BLaER1 (cell line): Measurements from ENCODE around the gene RSAD1.

ENCODE experiments used
- H3K27ac ChIP-seq: shearing (Covaris generic); formaldehyde crosslinking; 2 replicates; pipeline ENCODE4 v1.8.1; 2022
- H3K27me3 ChIP-seq: shearing (Covaris generic); formaldehyde crosslinking; 2 replicates; pipeline ENCODE4 v1.8.1; 2022
- H3K36me3 ChIP-seq: shearing (Covaris generic); formaldehyde crosslinking; 2 replicates; pipeline ENCODE4 v1.8.1; 2022
- H3K4me1 ChIP-seq: shearing (Covaris generic); formaldehyde crosslinking; 2 replicates; pipeline ENCODE4 v1.8.1; 2022
- H3K4me2 ChIP-seq: shearing (Covaris generic); formaldehyde crosslinking; 2 replicates; pipeline ENCODE4 v1.8.1; 2022
- H3K4me3 ChIP-seq: shearing (Covaris generic); formaldehyde crosslinking; 2 replicates; pipeline ENCODE4 v1.8.1; 2022
- H3K9ac ChIP-seq: shearing (Covaris generic); formaldehyde crosslinking; 2 replicates; pipeline ENCODE4 v1.8.1; 2022
- H3K9me3 ChIP-seq: shearing (Covaris generic); formaldehyde crosslinking; 2 replicates; pipeline ENCODE4 v1.8.1; 2022
- H4K20me1 ChIP-seq: shearing (Covaris generic); formaldehyde crosslinking; 2 replicates; pipeline ENCODE4 v1.8.1; 2022
- Cebpa-rat ChIP-seq: shearing (Covaris generic); IDR thresholded peaks from 2 replicates; pipeline ENCODE4 v1.8.1; 2022

Gene RSAD1

GRCh38 chr17:50465635-50466034 is 13.0 kb upstream of the RSAD1 start:
- Histone ChIP-seq H3K27me3 (peaks cover 29% of the 10 kb centered on the region), H3K4me3 (no peak overlapping the region), H3K9me3 (no peaks in the 10 kb centered on the region), H3K9ac (no peak overlapping the region), H3K36me3 (peaks cover 5% of the 10 kb centered on the region; the same call in 1 of the 2 replicates), H4K20me1 (no peaks in the 10 kb centered on the region), H3K4me1 (peaks cover under 1% of the 10 kb centered on the region; the same call in 1 of the 2 replicates), H3K4me2 (no peak overlapping the region), H3K27ac (no peak overlapping the region)
- TF ChIP-seq Cebpa-rat = no peak

- H3K4me2 ChIP-seq = no peak overlapping the region
- H4K20me1 ChIP-seq = no peaks in the 10 kb centered on the region
- H3K9me3 ChIP-seq = no peaks in the 10 kb centered on the region
- no peak overlapping the region for H3K4me3 ChIP-seq
- H3K27me3 ChIP-seq = peaks cover 29% of the 10 kb centered on the region
- no peak overlapping the region for H3K27ac ChIP-seq
- peaks cover 10% of the 10 kb centered on the region for H3K4me1 ChIP-seq
- no peak for TF ChIP-seq Cebpa-rat
- no peak overlapping the region for H3K9ac ChIP-seq
- H3K36me3 ChIP-seq = peaks cover 5% of the 10 kb centered on the region; the same call in 1 of the 2 replicates
Observed at GRCh38 chr17:50466371-50467113, 12.1 kb upstream of the RSAD1 start.

GRCh38 chr17:50467114-50467854 is 11.4 kb upstream of the RSAD1 start:
- Histone ChIP-seq H3K36me3 (0 out of 2 replicates have a peak, but pooled peaks cover 5% of the 10 kb centered on the region), H3K4me3 (no peak overlapping the region), H3K27ac (no peak overlapping the region), H4K20me1 (no peaks in the 10 kb centered on the region), H3K9ac (no peak overlapping the region), H3K9me3 (no peaks in the 10 kb centered on the region), H3K27me3 (peaks cover 29% of the 10 kb centered on the region), H3K4me1 (peaks cover 15% of the 10 kb centered on the region), H3K4me2 (no peak overlapping the region)
- no peak for TF ChIP-seq Cebpa-rat

GRCh38 chr17:50467855-50468303 is 10.8 kb upstream of the RSAD1 start:
- Histone ChIP-seq H3K9ac (no peak overlapping the region), H3K27ac (no peak overlapping the region), H4K20me1 (no peaks in the 10 kb centered on the region), H3K4me2 (no peak overlapping the region), H3K27me3 (peaks cover 29% of the 10 kb centered on the region), H3K9me3 (no peaks in the 10 kb centered on the region), H3K4me1 (peaks cover 15% of the 10 kb centered on the region), H3K4me3 (no peak overlapping the region), H3K36me3 (no peaks in the 10 kb centered on the region)
- no peak for TF ChIP-seq Cebpa-rat

GRCh38 chr17:50468304-50469207 is 10.1 kb upstream of the RSAD1 start, which contains the start of gene CHAD:
CHAD (minus strand) TSS chr17:50468880; CDS start chr17:50468813, 67 bp downstream.
- H4K20me1 ChIP-seq = no peaks in the 10 kb centered on the region
- no peak within 1 kb of the TSS for H3K4me2 ChIP-seq
- H3K36me3 ChIP-seq = no peaks in the 10 kb centered on the region; the same call in 1 of the 2 replicates
- H3K9ac ChIP-seq = no peak within 1 kb of the TSS
- H3K9me3 ChIP-seq = no peaks in the 10 kb centered on the region
- no peak within 1 kb of the TSS for H3K27ac ChIP-seq
- H3K4me3 ChIP-seq = no peak within 1 kb of the TSS
- TF ChIP-seq Cebpa-rat = no peak
- peaks cover 15% of the 10 kb centered on the region for H3K4me1 ChIP-seq
- H3K27me3 ChIP-seq = peaks cover 29% of the 10 kb centered on the region

GRCh38 chr17:50469208-50469605 is 9.5 kb upstream of the RSAD1 start:
- Histone ChIP-seq H3K27me3 (peaks cover 29% of the 10 kb centered on the region), H3K4me3 (no peak overlapping the region), H3K4me2 (no peak overlapping the region), H3K9me3 (no peaks in the 10 kb centered on the region), H4K20me1 (no peaks in the 10 kb centered on the region), H3K36me3 (peaks cover 4% of the 10 kb centered on the region; the same call in 1 of the 2 replicates), H3K4me1 (peaks cover 15% of the 10 kb centered on the region), H3K27ac (no peak overlapping the region), H3K9ac (no peak overlapping the region)
- no peak for TF ChIP-seq Cebpa-rat

GRCh38 chr17:50469671-50470305 is 8.9 kb upstream of the RSAD1 start:
- Histone ChIP-seq H3K27ac (no peak overlapping the region), H3K4me1 (peaks cover 15% of the 10 kb centered on the region), H3K9ac (no peak overlapping the region), H3K9me3 (no peaks in the 10 kb centered on the region), H4K20me1 (no peaks in the 10 kb centered on the region), H3K4me3 (no peak overlapping the region), H3K36me3 (peaks cover 4% of the 10 kb centered on the region; the same call in 1 of the 2 replicates), H3K27me3 (peaks cover 29% of the 10 kb centered on the region), H3K4me2 (no peak overlapping the region)
- no peak for TF ChIP-seq Cebpa-rat

DNA sequence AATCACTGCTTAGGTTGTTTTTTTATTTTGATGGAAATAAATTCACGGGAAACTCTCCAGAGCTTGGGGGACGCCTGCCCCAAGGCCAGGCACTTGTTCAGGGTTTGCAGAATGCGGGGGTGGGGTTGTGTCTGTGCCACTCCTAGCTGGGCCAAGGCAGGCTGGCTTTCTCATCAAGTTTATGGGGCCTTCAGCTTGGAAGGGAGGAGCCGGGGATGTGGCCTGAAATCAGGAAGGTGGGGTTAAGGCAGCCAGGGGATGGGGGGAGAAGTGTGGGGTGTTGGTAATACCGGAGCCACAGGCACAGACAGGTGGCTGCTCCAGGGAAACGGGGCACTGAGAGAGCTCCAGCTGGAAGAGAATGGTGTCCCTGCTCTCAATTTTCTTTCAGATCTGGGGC is 8.2 kb upstream of the RSAD1 start:
- Histone ChIP-seq H3K4me1 (peaks cover 15% of the 10 kb centered on the region), H3K27ac (no peak overlapping the region), H3K4me3 (no peak overlapping the region), H3K9ac (no peak overlapping the region), H4K20me1 (no peaks in the 10 kb centered on the region), H3K9me3 (no peaks in the 10 kb centered on the region), H3K4me2 (no peak overlapping the region; the same call in 1 of the 2 replicates), H3K27me3 (peaks cover 29% of the 10 kb centered on the region), H3K36me3 (peaks cover 4% of the 10 kb centered on the region; the same call in 1 of the 2 replicates)
- no peak for TF ChIP-seq Cebpa-rat
